Suprapubic skin (tissue), 4 donors: ENCODE measurements around the gene NPAS3. TPM values are rescaled to one million over a fixed set of nuclear protein-coding genes. Genes with fewer than 3 reads are reported as not detected.

Source experiments
- DNase-seq, 2 donors: peaks; one replicate each; pipeline ENCODE4 v3.0.0-alpha.2; 2019; ENCODE audit warnings: low spot score in 2 of 2
- H3K27ac ChIP-seq: fragments of 200-600 bp; sonication (generic); one replicate; pipeline ENCODE4 v1.5.1; 2019
- H3K27me3 ChIP-seq: fragments of 200-600 bp; sonication (generic); one replicate; pipeline ENCODE4 v1.5.1; 2019
- H3K36me3 ChIP-seq: fragments of 200-600 bp; sonication (generic); one replicate; pipeline ENCODE4 v1.5.1; 2019
- H3K4me1 ChIP-seq: fragments of 200-600 bp; sonication (generic); one replicate; pipeline ENCODE4 v1.5.1; 2019
- H3K4me3 ChIP-seq: fragments of 200-600 bp; sonication (generic); one replicate; pipeline ENCODE4 v1.5.1; 2019; ENCODE audit warnings: mild to moderate bottlenecking
- H3K9me3 ChIP-seq: fragments of 200-600 bp; sonication (generic); one replicate; pipeline ENCODE4 v1.5.1; 2019
- CTCF ChIP-seq, 2 donors: fragments of 200-600 bp in 1 of 2; fragments of 450-650 bp in 1 of 2; sonication (generic) in 1 of 2; IDR thresholded peaks; one replicate each; pipeline ENCODE4 v1.5.1; 2016 to 2019; ENCODE audit warnings: antibody characterized with exemption in 2 of 2, mild to moderate bottlenecking in 1 of 2, moderate library complexity in 1 of 2
- EP300 ChIP-seq: sonication (generic); formaldehyde crosslinking; IDR thresholded peaks from one replicate; pipeline ENCODE4 v1.6.1; 2017; ENCODE audit warnings: antibody characterized with exemption
- POLR2A ChIP-seq, 2 donors: fragments of 450-650 bp; IDR thresholded peaks; one replicate each; pipeline ENCODE4 v1.6.1; 2017; ENCODE audit warnings: antibody characterized with exemption in 2 of 2, mild to moderate bottlenecking in 2 of 2, moderate library complexity in 2 of 2
- POLR2AphosphoS5 ChIP-seq, 3 donors: sonication (generic); formaldehyde crosslinking; IDR thresholded peaks; one replicate each; pipeline ENCODE4 v1.6.1; 2017; ENCODE audit warnings: antibody characterized with exemption in 3 of 3
- WGBS: methylation state at CpG from one replicate; pipeline ENCODE4 v1.1.5; 2018; 5-methylcytosine and 5-hydroxymethylcytosine counted together
- total RNA-seq, 4 donors: library from RNA; depleted of rRNA; stranded (reverse); fragments of >200 nt; gene quantifications; one replicate each; pipeline ENCODE4 v1.1.0, GENCODE V29; 2016

NPAS3 gene
- total RNA-seq, 4 donors from 2014 or later = 0.17 to 0.45 (median 0.29) TPM; not detected in 1

- Histone ChIP-seq H3K27me3 (no peaks in the 10 kb centered on the region), H3K4me3 (no peak overlapping the region), H3K27ac (no peak overlapping the region), H3K36me3 (no peaks in the 10 kb centered on the region), H3K4me1 (no peaks in the 10 kb centered on the region), H3K9me3 (no peaks in the 10 kb centered on the region)
- no peak for DNase-seq
- 75% methylated on average over 9 of the region's 9 CpGs for WGBS
- TF ChIP-seq POLR2AphosphoS5 (IDR thresholded peaks at IDR 0.05) = no peak
- no peak for TF ChIP-seq EP300
- TF ChIP-seq POLR2A (IDR thresholded peaks at IDR 0.05) = no peak
Measured at GRCh38 chr14:33480071-33480886, 541.6 kb downstream of the NPAS3 start.

GRCh38 chr14:33480887-33481184, 542.2 kb downstream of the NPAS3 start:
- WGBS = 91% methylated on average over 3 of the region's 3 CpGs
- H3K27ac ChIP-seq = no peak overlapping the region
- H3K27me3 ChIP-seq = no peaks in the 10 kb centered on the region
- no peaks in the 10 kb centered on the region for H3K9me3 ChIP-seq
- no peaks in the 10 kb centered on the region for H3K36me3 ChIP-seq
- TF ChIP-seq EP300 (no peak), POLR2A (IDR thresholded peaks at IDR 0.05) (no peak), POLR2AphosphoS5 (IDR thresholded peaks at IDR 0.05) (no peak), CTCF (IDR thresholded peaks at IDR 0.05) (no peak)
- no peak overlapping the region for H3K4me3 ChIP-seq
- H3K4me1 ChIP-seq = no peaks in the 10 kb centered on the region
- DNase-seq = no peak

- Histone ChIP-seq H3K36me3 (no peaks in the 10 kb centered on the region), H3K9me3 (no peaks in the 10 kb centered on the region), H3K27me3 (no peaks in the 10 kb centered on the region), H3K27ac (no peak overlapping the region), H3K4me1 (no peaks in the 10 kb centered on the region), H3K4me3 (no peak overlapping the region)
- 91% methylated on average over 6 of the region's 6 CpGs for WGBS
- DNase-seq = no peak
- TF ChIP-seq CTCF (IDR thresholded peaks at IDR 0.05) = no peak
- no peak for TF ChIP-seq POLR2A (IDR thresholded peaks at IDR 0.05)
- no peak for TF ChIP-seq EP300
- no peak for TF ChIP-seq POLR2AphosphoS5 (IDR thresholded peaks at IDR 0.05)
Measured at GRCh38 chr14:33483110-33483509, 544.4 kb downstream of the NPAS3 start.

GRCh38 chr14:33483541-33483940, 544.9 kb downstream of the NPAS3 start:
- H3K27ac ChIP-seq = no peak overlapping the region
- no peaks in the 10 kb centered on the region for H3K4me1 ChIP-seq
- no peaks in the 10 kb centered on the region for H3K27me3 ChIP-seq
- no peaks in the 10 kb centered on the region for H3K36me3 ChIP-seq
- DNase-seq = no peak
- TF ChIP-seq EP300 = no peak
- TF ChIP-seq POLR2A (IDR thresholded peaks at IDR 0.05) = no peak
- TF ChIP-seq POLR2AphosphoS5 (IDR thresholded peaks at IDR 0.05) = no peak
- no peak for TF ChIP-seq CTCF (IDR thresholded peaks at IDR 0.05)
- no peaks in the 10 kb centered on the region for H3K9me3 ChIP-seq
- WGBS = 86% methylated on average over 4 of the region's 4 CpGs
- no peak overlapping the region for H3K4me3 ChIP-seq

GRCh38 chr14:33484264-33484663, 545.6 kb downstream of the NPAS3 start:
- H3K36me3 ChIP-seq = no peaks in the 10 kb centered on the region
- WGBS = 60% methylated on average over 5 of the region's 5 CpGs
- no peaks in the 10 kb centered on the region for H3K4me1 ChIP-seq
- TF ChIP-seq CTCF (IDR thresholded peaks at IDR 0.05) = no peak
- TF ChIP-seq POLR2AphosphoS5 (IDR thresholded peaks at IDR 0.05) = no peak
- TF ChIP-seq POLR2A (IDR thresholded peaks at IDR 0.05) = no peak
- no peak for TF ChIP-seq EP300
- no peak overlapping the region for H3K27ac ChIP-seq
- H3K9me3 ChIP-seq = no peaks in the 10 kb centered on the region
- H3K4me3 ChIP-seq = no peak overlapping the region
- H3K27me3 ChIP-seq = no peaks in the 10 kb centered on the region
- no peak for DNase-seq
